NOMO-1 treated with DMSO at 0.1 percent for 48 hours (cell line): ENCODE results near the gene EML3.
A peak's percentile ranks its signal among the peaks of the same experiment; 100 is the strongest.
"Not testable (repeated sequence)": the region's sequence is repeated elsewhere in the genome, so short reads cannot be mapped to it uniquely, and the experiment has no call there.

Experiments used
- DNase-seq: peaks from one replicate; lab custom pipeline; 2025; ENCODE audit not compliant: unreplicated experiment; lab: John Stamatoyannopoulos, UW

Gene EML3

GRCh38 chr11:62612366-62613290 lies at the start of gene EML3, which contains the start of gene ROM1:
Gene EML3, minus strand, starts transcription at chr11:62612775. Its CDS starts 318 bp downstream, at chr11:62612457.
Gene ROM1, plus strand, starts transcription at chr11:62613257. Its CDS starts 25 bp downstream, at chr11:62613282.
- DNase-seq = peak; percentile 62

- DNase-seq = peak; percentile 38
Observed at GRCh38 chr11:62656796-62657429, 44.3 kb upstream of the EML3 start.

- DNase-seq = no peak
Observed at GRCh38 chr11:62654297-62654696, 41.7 kb upstream of the EML3 start.

- DNase-seq = no peak
Observed at GRCh38 chr11:62652161-62653006, 39.8 kb upstream of the EML3 start.

GRCh38 chr11:62650283-62650682 lies 37.7 kb upstream of the EML3 start:
- not testable (repeated sequence) for DNase-seq

GRCh38 chr11:62649486-62649885 lies 36.9 kb upstream of the EML3 start:
- DNase-seq = no peak

- no peak for DNase-seq
Observed at GRCh38 chr11:62648967-62649364, 36.4 kb upstream of the EML3 start.

- no peak for DNase-seq
Observed at GRCh38 chr11:62648185-62648966, 35.8 kb upstream of the EML3 start.

- DNase-seq = no peak
Observed at GRCh38 chr11:62647609-62648005, 35.0 kb upstream of the EML3 start.

GRCh38 chr11:62646825-62647608 lies 34.4 kb upstream of the EML3 start:
- DNase-seq = no peak

GRCh38 chr11:62645946-62646824 lies 33.6 kb upstream of the EML3 start, which contains the start of gene GANAB:
Gene GANAB, minus strand, starts transcription at chr11:62646613. Its CDS starts 14 bp downstream, at chr11:62646599.
- DNase-seq = peak; percentile 99

GRCh38 chr11:62645671-62645945 lies 33.0 kb upstream of the EML3 start:
- no peak for DNase-seq

GRCh38 chr11:62644220-62644619 lies 31.6 kb upstream of the EML3 start:
- DNase-seq = no peak

GRCh38 chr11:62632492-62632891 lies 19.9 kb upstream of the EML3 start:
- DNase-seq = no peak

GRCh38 chr11:62627713-62628112 lies 15.1 kb upstream of the EML3 start:
- no peak for DNase-seq

- no peak for DNase-seq
Observed at GRCh38 chr11:62622476-62623089, 10.0 kb upstream of the EML3 start.

GRCh38 chr11:62621567-62622470 lies 9.2 kb upstream of the EML3 start, which contains the start of gene B3GAT3:
Gene B3GAT3, minus strand, starts transcription at chr11:62621986. Its CDS starts 39 bp downstream, at chr11:62621947.
- DNase-seq = peak; percentile 97
